Ovary (tissue), 9 donors: ENCODE measurements around the gene SPRED3. TPM values are rescaled to one million over a fixed set of nuclear protein-coding genes. Genes with fewer than 3 reads are reported as not detected.
"Not testable (repeated sequence)": the region's sequence is repeated elsewhere in the genome, so short reads cannot be mapped to it uniquely, and the experiment has no call there.

Source experiments
- DNase-seq, 5 donors: peaks; one replicate each; pipeline ENCODE4 v3.0.0-alpha.2; 2019 to 2020
- H3K27ac ChIP-seq, 2 donors: fragments of 200-600 bp; one replicate each; pipeline versions ENCODE4 v1.5.1 to v1.8.0; 2019 to 2022
- H3K27me3 ChIP-seq: fragments of 200-600 bp; one replicate; pipeline ENCODE4 v1.8.0; 2022
- H3K36me3 ChIP-seq: fragments of 200-600 bp; sonication (generic); one replicate; pipeline ENCODE4 v1.5.1; 2019
- H3K4me1 ChIP-seq: one replicate; pipeline ENCODE4 v1.8.1; 2013; ENCODE audit warnings: mild to moderate bottlenecking, moderate library complexity; ENCODE audit not compliant: insufficient read depth
- H3K4me3 ChIP-seq: fragments of 200-600 bp; sonication (generic); one replicate; pipeline ENCODE4 v1.5.1; 2017
- H3K9me3 ChIP-seq, 2 donors: fragments of 200-600 bp in 1 of 2; sonication (generic) in 1 of 2; one replicate each; pipeline versions ENCODE4 v1.5.1 to v1.8.1; 2013 to 2019; ENCODE audit warnings: mild to moderate bottlenecking in 1 of 2, moderate library complexity in 1 of 2
- EP300 ChIP-seq: sonication (generic); formaldehyde crosslinking; IDR thresholded peaks from one replicate; pipeline ENCODE4 v1.6.1; 2017; ENCODE audit warnings: antibody characterized with exemption
- POLR2A ChIP-seq: fragments of 450-650 bp; IDR thresholded peaks from one replicate; pipeline ENCODE4 v1.6.1; 2017; ENCODE audit warnings: antibody characterized with exemption, mild to moderate bottlenecking, moderate library complexity
- WGBS, 3 donors: extraction: QIAGEN DNeasy Blood & Tissue Kit in 1 of 3; methylation state at CpG; one replicate each; pipeline versions ENCODE4 v1.1.5 to v1.1.7; 2013 to 2017; 5-methylcytosine and 5-hydroxymethylcytosine counted together
- intact Hi-C, 4 donors: fragments of 100-400 bp; cut with DNase I; formaldehyde crosslinking; loops; one replicate each; pipeline versions ENCODE4 v1.11.0 to v1.15.1; 2022 to 2023
- polyA plus RNA-seq, 2 donors: library from polyadenylated mRNA; stranded (reverse); fragments of 200-250 nt in 1 of 2; fragments of 350-450 nt in 1 of 2; fragmentation: Illumina TruSeq in 1 of 2; extraction: RNeasy Lipid Tissue Mini Kit (QIAGEN cat#74804) in 1 of 2; gene quantifications; one replicate each; pipeline ENCODE4 v1.2.3, GENCODE V29; 2013 to 2014
- total RNA-seq, 7 donors: library from RNA; depleted of rRNA in 2 of 7; stranded (reverse); fragments of >200 nt in 2 of 7; fragmentation: NEBNext Ultra II Directional in 3 of 7; extraction: Animal tissue kit (Norgen Biotek cat#: 25700) in 3 of 7; gene quantifications; one replicate each; pipeline versions ENCODE4 v1.1.0 to v1.2.4, GENCODE V29; 2016 to 2023
- TF ChIP-seq, protein P1 (sequence below), 3 donors: fragments of 450-650 bp in 2 of 3; fragments of 200-600 bp in 1 of 3; IDR thresholded peaks; one replicate each; pipeline versions ENCODE4 v1.5.1 to v1.8.0; 2016 to 2022; ENCODE audit warnings: antibody characterized with exemption in 3 of 3, mild to moderate bottlenecking in 1 of 3
- donor health status: DM: no; HTN: no; CAD: no; lungs with moderate emphysema.
- donor health status: DM: no; HTN: no; CAD: no.
- donor health status: Bipolar disorder and iron deficiency.
- donor health status: DM: yes; HTN: yes; CAD: no.
- donor health status: DM: no; HTN: no; CAD: no.
- donor health status: DM: yes; HTN: yes; CAD: no.

The SPRED3 gene
- total and polyA plus RNA-seq, 9 donors, result 0.24 to 2.1 (median 0.84) TPM

DNA sequence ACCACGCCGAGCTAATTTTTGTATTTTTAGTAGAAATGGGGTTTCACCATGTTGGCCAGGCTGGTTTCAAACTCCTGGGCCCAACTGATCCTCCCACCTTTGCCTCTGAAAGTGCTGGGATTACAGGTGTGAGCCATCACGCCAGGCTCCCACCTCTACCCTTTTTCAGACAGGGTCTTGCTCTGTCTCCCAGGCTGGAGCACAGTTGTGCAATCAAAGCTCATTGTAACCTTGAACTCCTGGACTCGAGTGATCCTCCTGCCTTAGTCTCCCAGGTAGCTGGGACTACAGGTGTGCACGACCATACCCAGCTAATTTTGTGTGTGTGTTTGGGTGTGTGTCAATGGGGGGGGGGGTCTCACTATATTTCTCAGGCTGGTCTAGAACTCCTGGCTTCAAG, 35.8 kb downstream of the SPRED3 start:
- TF ChIP-seq POLR2A, result no peak
- no peak for TF ChIP-seq EP300
- TF ChIP-seq, protein P1, sequence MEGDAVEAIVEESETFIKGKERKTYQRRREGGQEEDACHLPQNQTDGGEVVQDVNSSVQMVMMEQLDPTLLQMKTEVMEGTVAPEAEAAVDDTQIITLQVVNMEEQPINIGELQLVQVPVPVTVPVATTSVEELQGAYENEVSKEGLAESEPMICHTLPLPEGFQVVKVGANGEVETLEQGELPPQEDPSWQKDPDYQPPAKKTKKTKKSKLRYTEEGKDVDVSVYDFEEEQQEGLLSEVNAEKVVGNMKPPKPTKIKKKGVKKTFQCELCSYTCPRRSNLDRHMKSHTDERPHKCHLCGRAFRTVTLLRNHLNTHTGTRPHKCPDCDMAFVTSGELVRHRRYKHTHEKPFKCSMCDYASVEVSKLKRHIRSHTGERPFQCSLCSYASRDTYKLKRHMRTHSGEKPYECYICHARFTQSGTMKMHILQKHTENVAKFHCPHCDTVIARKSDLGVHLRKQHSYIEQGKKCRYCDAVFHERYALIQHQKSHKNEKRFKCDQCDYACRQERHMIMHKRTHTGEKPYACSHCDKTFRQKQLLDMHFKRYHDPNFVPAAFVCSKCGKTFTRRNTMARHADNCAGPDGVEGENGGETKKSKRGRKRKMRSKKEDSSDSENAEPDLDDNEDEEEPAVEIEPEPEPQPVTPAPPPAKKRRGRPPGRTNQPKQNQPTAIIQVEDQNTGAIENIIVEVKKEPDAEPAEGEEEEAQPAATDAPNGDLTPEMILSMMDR (IDR thresholded peaks at IDR 0.05), result no peak
- WGBS, 3 donors, result 73 to 80% (median 74%) methylated on average over 3 to 5 of the region's 5 CpGs
- no peak for DNase-seq
- no peaks in the 10 kb centered on the region for H3K36me3 ChIP-seq
- intact Hi-C loops, result no loop called here
- H3K4me1 ChIP-seq, result no peaks in the 10 kb centered on the region
- no peaks in the 10 kb centered on the region for H3K9me3 ChIP-seq
- no peak overlapping the region for H3K27ac ChIP-seq
- no peak overlapping the region for H3K4me3 ChIP-seq
- H3K27me3 ChIP-seq, result no peaks in the 10 kb centered on the region

DNA sequence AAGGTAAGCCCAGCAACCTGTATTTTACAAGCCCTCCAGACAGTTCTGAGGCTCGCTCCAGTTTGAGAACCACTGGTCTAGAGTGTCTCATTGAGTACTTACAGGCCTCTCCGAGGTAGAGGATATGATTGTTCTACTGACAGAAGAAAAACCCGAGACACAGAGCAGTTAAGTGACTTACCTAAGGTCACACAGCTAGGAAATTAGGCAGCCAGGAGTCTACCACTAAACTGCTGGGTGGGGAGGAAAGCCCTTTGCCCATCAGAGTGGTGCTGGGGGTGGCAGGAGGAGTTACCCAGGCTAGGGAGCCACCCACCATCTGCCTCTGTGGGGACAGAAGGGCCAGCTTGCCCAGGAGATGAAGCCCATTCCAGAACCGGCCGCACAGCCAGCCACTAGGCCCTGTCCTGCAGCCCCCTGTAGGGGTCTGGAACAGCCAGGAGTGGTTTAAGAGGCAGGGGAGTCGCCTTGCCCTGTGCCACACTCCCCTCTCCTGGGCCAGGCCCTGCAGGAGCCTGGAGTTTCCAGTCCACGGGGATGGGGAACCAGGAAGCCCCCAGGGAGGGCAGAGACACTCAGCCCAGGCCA, 36.8 kb downstream of the SPRED3 start:
- H3K9me3 ChIP-seq, result no peaks in the 10 kb centered on the region
- WGBS, 3 donors, result 63 to 75% (median 68%) methylated on average over 7 of the region's 7 CpGs
- H3K27me3 ChIP-seq, result no peaks in the 10 kb centered on the region
- H3K36me3 ChIP-seq, result no peaks in the 10 kb centered on the region
- DNase-seq, result no peak
- H3K27ac ChIP-seq, result no peak overlapping the region
- intact Hi-C loops, result no loop called here
- H3K4me1 ChIP-seq, result no peaks in the 10 kb centered on the region
- no peak for TF ChIP-seq EP300
- TF ChIP-seq, protein P1 (IDR thresholded peaks at IDR 0.05), result no peak
- no peak for TF ChIP-seq POLR2A
- no peak overlapping the region for H3K4me3 ChIP-seq

DNA sequence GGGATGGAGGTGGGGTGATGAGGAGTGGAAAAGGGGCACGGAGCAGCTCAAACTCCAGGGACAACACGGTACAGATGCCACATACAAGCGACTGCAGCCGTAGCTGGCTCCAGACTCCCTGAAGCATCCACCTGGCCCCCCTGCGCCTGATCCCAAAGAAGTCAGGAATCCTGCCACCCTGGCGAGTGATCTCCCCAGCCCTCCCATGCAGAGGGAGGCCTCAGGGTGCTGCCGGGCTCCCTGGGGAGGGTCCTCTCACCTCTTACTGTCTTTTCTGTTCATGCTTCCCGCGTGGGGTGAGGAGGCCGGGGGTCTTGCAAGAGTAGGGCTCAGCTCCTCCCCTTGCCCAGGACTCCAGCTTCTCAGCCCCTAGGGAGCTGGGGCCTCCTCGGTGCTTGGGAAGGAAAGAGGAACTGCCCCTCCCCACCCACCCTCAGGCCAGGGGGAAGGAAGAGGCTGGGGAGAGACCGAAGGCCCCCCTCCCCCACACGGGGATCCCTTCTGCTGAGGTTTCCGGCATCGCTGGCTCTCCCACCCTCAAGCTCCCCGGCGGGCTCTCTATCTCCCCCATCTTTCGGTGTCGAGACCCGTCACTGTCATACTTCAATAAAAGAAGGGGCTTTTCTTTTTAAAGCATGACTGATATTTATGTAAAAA, 37.4 kb downstream of the SPRED3 start, which contains the start of gene RASGRP4:
Gene RASGRP4, minus strand, starts transcription at position 410 of the 657 bp plus-strand sequence. Its CDS starts 128 bp downstream, at position 282.
- intact Hi-C loops, result no loop called here
- no peak for DNase-seq
- TF ChIP-seq POLR2A (no peak), EP300 (no peak)
- TF ChIP-seq, protein P1 (IDR thresholded peaks at IDR 0.05), result no peak

DNA sequence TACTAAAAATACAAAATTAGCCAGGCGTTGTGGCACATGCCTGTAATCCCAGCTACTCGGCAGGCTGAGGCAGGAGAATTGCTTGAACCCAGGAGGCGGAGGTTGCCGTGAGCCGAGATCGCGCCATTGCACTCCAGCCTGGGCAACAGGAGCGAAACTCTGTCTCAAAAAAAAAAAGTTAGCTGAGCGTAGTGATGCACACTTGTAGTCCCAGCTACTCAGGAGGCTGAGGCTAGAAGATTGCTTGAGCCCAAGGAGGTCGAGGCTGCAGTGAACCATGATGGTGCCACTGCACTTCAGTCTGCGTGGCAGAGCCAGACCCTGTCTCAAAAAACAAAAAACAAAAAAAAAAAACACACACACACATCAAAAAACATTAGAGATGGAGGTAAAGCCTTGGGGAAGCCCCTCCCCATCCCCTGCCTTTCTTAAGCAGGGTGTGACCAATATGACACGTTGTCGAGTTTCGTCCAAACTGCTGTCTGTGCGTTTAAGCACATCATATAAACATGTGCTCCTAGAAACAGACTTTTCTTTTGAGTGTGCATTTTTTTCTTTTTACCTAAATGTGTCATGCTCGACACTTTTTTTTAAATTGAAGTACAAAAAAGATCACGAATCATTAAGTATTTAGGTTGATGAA, 38.7 kb downstream of the SPRED3 start:
- H3K4me1 ChIP-seq, DNase-seq, H3K27me3 ChIP-seq, intact Hi-C loops, H3K36me3 ChIP-seq, H3K4me3 ChIP-seq, H3K27ac ChIP-seq, H3K9me3 ChIP-seq: not testable (repeated sequence)
- 67 to 75% (median 70%) methylated on average over 17 of the region's 17 CpGs for WGBS, 3 donors

More for the DNA sequence above, 37.4 kb downstream of the SPRED3 start, which contains the start of gene RASGRP4:
- WGBS, 3 donors, result 13 to 16% (median 16%) methylated on average over 19 to 20 of the region's 20 CpGs
- Histone ChIP-seq H3K27me3 (no peaks in the 10 kb centered on the region), H3K9me3 (no peaks in the 10 kb centered on the region), H3K4me3 (no peak within 1 kb of the TSS), H3K27ac (no peak within 1 kb of the TSS), H3K36me3 (no peaks in the 10 kb centered on the region), H3K4me1 (no peaks in the 10 kb centered on the region)
